Mesendoderm (in vitro differentiated cells): ENCODE results near the gene ERC2.
A peak's percentile ranks its signal among the peaks of the same experiment; 100 is the strongest.

Source experiments
- DNase-seq: peaks from one replicate; pipeline ENCODE4 v3.0.0; 2013
- H2AK5ac ChIP-seq: 2 replicates; pipeline ENCODE4 v1.6.1; 2013; ENCODE audit warnings: low read length, inconsistent platforms
- H2BK120ac ChIP-seq: 2 replicates; pipeline ENCODE4 v1.6.1; 2013; ENCODE audit warnings: low read depth, mild to moderate bottlenecking, low read length, moderate library complexity, mixed read lengths
- H2BK15ac ChIP-seq: replicated peaks from 2 replicates; pipeline ENCODE4 v1.6.1; 2013; ENCODE audit warnings: low read depth, mild to moderate bottlenecking, moderate library complexity
- H2BK5ac ChIP-seq: 2 replicates; pipeline ENCODE4 v1.6.1; 2013; ENCODE audit warnings: low read length, inconsistent platforms
- H3K18ac ChIP-seq: 2 replicates; pipeline ENCODE4 v1.6.1; 2013; ENCODE audit warnings: mild to moderate bottlenecking, low read length, mixed read lengths
- H3K23ac ChIP-seq: one replicate; pipeline ENCODE4 v1.6.1; 2013; ENCODE audit warnings: low read length
- H3K27ac ChIP-seq: 2 replicates; pipeline ENCODE4 v1.5.1; 2013; ENCODE audit warnings: low read depth, mild to moderate bottlenecking, inconsistent platforms, low read length, moderate library complexity
- H3K27me3 ChIP-seq: 2 replicates; pipeline ENCODE4 v1.6.1; 2013; ENCODE audit warnings: low read length, control low read depth, mild to moderate bottlenecking, inconsistent platforms; ENCODE audit not compliant: insufficient read depth, poor library complexity
- H3K36me3 ChIP-seq: 2 replicates; pipeline ENCODE4 v1.6.1; 2013; ENCODE audit warnings: low read length, inconsistent platforms; ENCODE audit not compliant: control insufficient read depth, insufficient read depth
- H3K4ac ChIP-seq: one replicate; pipeline ENCODE4 v1.6.1; 2013; ENCODE audit warnings: low read depth, mild to moderate bottlenecking, low read length, moderate library complexity
- H3K4me1 ChIP-seq: 2 replicates; pipeline ENCODE4 v1.6.1; 2013; ENCODE audit warnings: low read depth, low read length, inconsistent platforms; ENCODE audit not compliant: control insufficient read depth
- H3K4me2 ChIP-seq: 2 replicates; pipeline ENCODE4 v1.6.1; 2013; ENCODE audit warnings: low read length
- H3K4me3 ChIP-seq: 2 replicates; pipeline ENCODE4 v1.5.1; 2013; ENCODE audit warnings: mild to moderate bottlenecking, low read length
- H3K56ac ChIP-seq: one replicate; pipeline ENCODE4 v1.6.1; 2013; ENCODE audit warnings: low read length
- H3K79me1 ChIP-seq: 2 replicates; pipeline ENCODE4 v1.6.1; 2013; ENCODE audit warnings: low read length, inconsistent platforms
- H3K79me2 ChIP-seq: 2 replicates; pipeline ENCODE4 v1.6.1; 2013; ENCODE audit warnings: mild to moderate bottlenecking, low read length; ENCODE audit not compliant: control insufficient read depth, insufficient read depth
- H3K9ac ChIP-seq: 2 replicates; pipeline ENCODE4 v1.6.1; 2013; ENCODE audit warnings: low read length, inconsistent platforms
- H4K5ac ChIP-seq: one replicate; pipeline ENCODE4 v1.6.1; 2013; ENCODE audit warnings: low read length
- H4K8ac ChIP-seq: one replicate; pipeline ENCODE4 v1.6.1; 2013; ENCODE audit warnings: low read depth, mild to moderate bottlenecking, control low read depth, low read length, moderate library complexity
- WGBS: extraction: QIAGEN DNeasy Blood & Tissue Kit; methylation state at CpG from one replicate; pipeline ENCODE4 v1.1.7; 2013; ENCODE audit warnings: low lambda C conversion rate, missing lambda C conversion rate; ENCODE audit not compliant: insufficient coverage; ENCODE audit errors: extremely low coverage; 5-methylcytosine and 5-hydroxymethylcytosine counted together

ERC2 gene

GRCh38 chr3:56411166-56411565 lies 57.1 kb downstream of the ERC2 start:
- H3K23ac ChIP-seq: no peak overlapping the region
- no peak overlapping the region for H3K18ac ChIP-seq
- H3K4me2 ChIP-seq: no peak overlapping the region
- H2BK120ac ChIP-seq: no peak overlapping the region
- WGBS: no CpG with 5 or more reads among the region's 5 CpGs
- no peak overlapping the region for H2BK5ac ChIP-seq
- no peaks in the 10 kb centered on the region for H3K4me1 ChIP-seq
- no peak overlapping the region for H3K27ac ChIP-seq
- H3K36me3 ChIP-seq: no peaks in the 10 kb centered on the region
- H3K27me3 ChIP-seq: no peaks in the 10 kb centered on the region
- H3K79me2 ChIP-seq: no peaks in the 10 kb centered on the region
- H2AK5ac ChIP-seq: no peak overlapping the region
- H4K5ac ChIP-seq: no peak overlapping the region
- no peak overlapping the region for H3K56ac ChIP-seq
- H3K4ac ChIP-seq: no peak overlapping the region
- no peak overlapping the region for H3K9ac ChIP-seq
- no peak for DNase-seq
- no peak overlapping the region for H3K4me3 ChIP-seq
- no peak overlapping the region for H4K8ac ChIP-seq
- H3K79me1 ChIP-seq: no peaks in the 10 kb centered on the region
- H2BK15ac ChIP-seq: no peak overlapping the region

GRCh38 chr3:56410576-56410975 lies 57.7 kb downstream of the ERC2 start:
- no peaks in the 10 kb centered on the region for H3K4me1 ChIP-seq
- H3K79me2 ChIP-seq: no peaks in the 10 kb centered on the region
- H2AK5ac ChIP-seq: no peak overlapping the region
- H3K4me2 ChIP-seq: no peak overlapping the region
- H3K4me3 ChIP-seq: no peak overlapping the region
- H2BK15ac ChIP-seq: no peak overlapping the region
- no peak overlapping the region for H4K8ac ChIP-seq
- H4K5ac ChIP-seq: no peak overlapping the region
- DNase-seq: peak; percentile 19
- H3K18ac ChIP-seq: no peak overlapping the region
- H3K27ac ChIP-seq: no peak overlapping the region
- no peak overlapping the region for H3K23ac ChIP-seq
- H3K9ac ChIP-seq: no peak overlapping the region
- H3K36me3 ChIP-seq: no peaks in the 10 kb centered on the region
- H3K4ac ChIP-seq: no peak overlapping the region
- no peak overlapping the region for H2BK5ac ChIP-seq
- no peaks in the 10 kb centered on the region for H3K79me1 ChIP-seq
- H3K27me3 ChIP-seq: no peaks in the 10 kb centered on the region
- H2BK120ac ChIP-seq: no peak overlapping the region
- H3K56ac ChIP-seq: no peak overlapping the region

- Histone ChIP-seq H3K27ac (no peak overlapping the region), H3K9ac (no peak overlapping the region), H4K5ac (no peak overlapping the region), H3K4me3 (no peak overlapping the region), H3K4ac (no peak overlapping the region), H2BK120ac (no peak overlapping the region), H3K79me1 (no peaks in the 10 kb centered on the region), H3K4me2 (no peak overlapping the region), H3K23ac (no peak overlapping the region), H3K4me1 (no peaks in the 10 kb centered on the region), H4K8ac (no peak overlapping the region), H3K36me3 (no peaks in the 10 kb centered on the region), H2AK5ac (no peak overlapping the region), H3K18ac (no peak overlapping the region), H3K56ac (no peak overlapping the region), H2BK15ac (no peak overlapping the region), H3K27me3 (no peaks in the 10 kb centered on the region), H3K79me2 (no peaks in the 10 kb centered on the region), H2BK5ac (no peak overlapping the region)
- no peak for DNase-seq
- WGBS: no CpG with 5 or more reads among the region's 3 CpGs
These were observed 58.5 kb downstream of the ERC2 start for GRCh38 chr3:56409790-56410189.

GRCh38 chr3:56408761-56409196 lies 59.5 kb downstream of the ERC2 start:
- DNase-seq: no peak

GRCh38 chr3:56406826-56407515 lies 61.3 kb downstream of the ERC2 start:
- no peak overlapping the region for H3K9ac ChIP-seq
- H3K56ac ChIP-seq: no peak overlapping the region
- no peaks in the 10 kb centered on the region for H3K27me3 ChIP-seq
- no peaks in the 10 kb centered on the region for H3K79me1 ChIP-seq
- H2BK15ac ChIP-seq: no peak overlapping the region
- no peak overlapping the region for H2BK120ac ChIP-seq
- H4K5ac ChIP-seq: no peak overlapping the region
- no peaks in the 10 kb centered on the region for H3K36me3 ChIP-seq
- H3K23ac ChIP-seq: no peak overlapping the region
- H3K27ac ChIP-seq: no peak overlapping the region
- H3K4me2 ChIP-seq: no peak overlapping the region
- H3K4me1 ChIP-seq: no peaks in the 10 kb centered on the region
- H3K4ac ChIP-seq: no peak overlapping the region
- H3K4me3 ChIP-seq: no peak overlapping the region
- WGBS: 100% methylated on average over 2 of the region's 4 CpGs
- DNase-seq: no peak
- no peak overlapping the region for H4K8ac ChIP-seq
- no peaks in the 10 kb centered on the region for H3K79me2 ChIP-seq
- H2AK5ac ChIP-seq: no peak overlapping the region
- H3K18ac ChIP-seq: no peak overlapping the region
- no peak overlapping the region for H2BK5ac ChIP-seq

More at GRCh38 chr3:56408761-56409196, 59.5 kb downstream of the ERC2 start:
- Histone ChIP-seq H4K8ac (no peak overlapping the region), H3K4me3 (no peak overlapping the region), H4K5ac (no peak overlapping the region), H3K9ac (no peak overlapping the region), H2BK5ac (no peak overlapping the region), H3K79me2 (no peaks in the 10 kb centered on the region), H3K23ac (no peak overlapping the region), H3K79me1 (no peaks in the 10 kb centered on the region), H3K4me1 (no peaks in the 10 kb centered on the region), H3K4me2 (no peak overlapping the region), H3K18ac (no peak overlapping the region), H3K4ac (no peak overlapping the region), H3K56ac (no peak overlapping the region), H2AK5ac (no peak overlapping the region), H3K27me3 (no peaks in the 10 kb centered on the region), H3K36me3 (no peaks in the 10 kb centered on the region), H3K27ac (no peak overlapping the region), H2BK120ac (no peak overlapping the region), H2BK15ac (no peak overlapping the region)
- no CpG with 5 or more reads among the region's 18 CpGs for WGBS

- H3K79me2 ChIP-seq: no peaks in the 10 kb centered on the region
- no peak overlapping the region for H4K8ac ChIP-seq
- no peaks in the 10 kb centered on the region for H3K27me3 ChIP-seq
- no peak overlapping the region for H3K56ac ChIP-seq
- H3K79me1 ChIP-seq: no peaks in the 10 kb centered on the region
- no peak overlapping the region for H2AK5ac ChIP-seq
- no peak overlapping the region for H3K18ac ChIP-seq
- WGBS: no CpG with 5 or more reads among the region's 3 CpGs
- H3K23ac ChIP-seq: no peak overlapping the region
- no peaks in the 10 kb centered on the region for H3K4me1 ChIP-seq
- H3K9ac ChIP-seq: no peak overlapping the region
- no peak overlapping the region for H4K5ac ChIP-seq
- no peak overlapping the region for H3K4me2 ChIP-seq
- no peak overlapping the region for H3K4me3 ChIP-seq
- no peaks in the 10 kb centered on the region for H3K36me3 ChIP-seq
- no peak overlapping the region for H2BK5ac ChIP-seq
- no peak overlapping the region for H2BK120ac ChIP-seq
- DNase-seq: no peak
- H3K4ac ChIP-seq: no peak overlapping the region
- no peak overlapping the region for H2BK15ac ChIP-seq
- H3K27ac ChIP-seq: no peak overlapping the region
These were observed 63.4 kb downstream of the ERC2 start for GRCh38 chr3:56404884-56405283.
